H9 (cell line): Measurements from ENCODE around the gene CBX1. TPM values are rescaled to one million over a fixed set of nuclear protein-coding genes. Genes with fewer than 3 reads are reported as not detected.

Experiments
- DNase-seq: peaks from one replicate; pipeline ENCODE4 v3.0.0-alpha.2; 2017
- H2AFZ ChIP-seq: one replicate; pipeline ENCODE4 v1.6.1; 2013; ENCODE audit warnings: mild to moderate bottlenecking, low read length, control low read depth, moderate library complexity
- H2AK5ac ChIP-seq: 2 replicates; pipeline ENCODE4 v1.6.1; 2013; ENCODE audit warnings: low read length, control low read depth, mixed read lengths; ENCODE audit not compliant: insufficient read length
- H2BK120ac ChIP-seq: one replicate; pipeline ENCODE4 v1.6.1; 2013; ENCODE audit warnings: low read depth, mild to moderate bottlenecking, low read length, control low read depth, inconsistent platforms; ENCODE audit not compliant: poor library complexity, severe bottlenecking
- H2BK12ac ChIP-seq: 2 replicates; pipeline ENCODE4 v1.6.1; 2013; ENCODE audit warnings: low read length, control low read depth, mixed read lengths, low read depth; ENCODE audit not compliant: insufficient read length
- H2BK15ac ChIP-seq: 2 replicates; pipeline ENCODE4 v1.6.1; 2013; ENCODE audit warnings: low read depth, low read length, control low read depth
- H2BK20ac ChIP-seq: one replicate; pipeline ENCODE4 v1.6.1; 2013; ENCODE audit warnings: low read depth, mild to moderate bottlenecking, low read length, control low read depth, inconsistent platforms; ENCODE audit not compliant: poor library complexity, severe bottlenecking
- H2BK5ac ChIP-seq: 2 replicates; pipeline ENCODE4 v1.6.1; 2013; ENCODE audit warnings: low read length, control low read depth, mixed read lengths; ENCODE audit not compliant: insufficient read length
- H3K14ac ChIP-seq: 2 replicates; pipeline ENCODE4 v1.6.1; 2013; ENCODE audit warnings: low read length, control low read depth; ENCODE audit not compliant: insufficient read depth
- H3K18ac ChIP-seq: 2 replicates; pipeline ENCODE4 v1.6.1; 2013; ENCODE audit warnings: low read depth, mild to moderate bottlenecking, mixed read lengths, low read length, control low read depth; ENCODE audit not compliant: insufficient read length
- H3K23ac ChIP-seq: 2 replicates; pipeline ENCODE4 v1.6.1; 2013; ENCODE audit warnings: low read length, control low read depth, mixed read lengths, low read depth; ENCODE audit not compliant: insufficient read length
- H3K23me2 ChIP-seq: 2 replicates; pipeline ENCODE4 v1.6.1; 2013; ENCODE audit warnings: low read depth, mild to moderate bottlenecking, mixed read lengths, low read length, control low read depth; ENCODE audit not compliant: insufficient read length, poor library complexity, severe bottlenecking
- H3K27ac ChIP-seq: 2 replicates; pipeline ENCODE4 v1.5.1; 2013; ENCODE audit warnings: low read length, control low read depth, mixed read lengths, low read depth; ENCODE audit not compliant: insufficient read length
- H3K27me3 ChIP-seq: 2 replicates; pipeline ENCODE4 v1.6.1; 2013; ENCODE audit warnings: low read length, control low read depth, inconsistent platforms; ENCODE audit not compliant: insufficient read depth
- H3K4ac ChIP-seq: 2 replicates; pipeline ENCODE4 v1.6.1; 2013; ENCODE audit warnings: low read depth, mild to moderate bottlenecking, control low read depth, inconsistent platforms, low read length, moderate library complexity
- H3K4me1 ChIP-seq: 2 replicates; pipeline ENCODE4 v1.6.1; 2013; ENCODE audit warnings: low read length, control low read depth, inconsistent platforms; ENCODE audit not compliant: insufficient read depth
- H3K4me2 ChIP-seq: 2 replicates; pipeline ENCODE4 v1.6.1; 2013; ENCODE audit warnings: low read length, control low read depth, mixed read lengths; ENCODE audit not compliant: insufficient read length, insufficient read depth
- H3K56ac ChIP-seq: 2 replicates; pipeline ENCODE4 v1.6.1; 2013; ENCODE audit warnings: low read depth, mild to moderate bottlenecking, mixed read lengths, low read length, control low read depth; ENCODE audit not compliant: insufficient read length
- H3K79me1 ChIP-seq: 2 replicates; pipeline ENCODE4 v1.6.1; 2013; ENCODE audit warnings: low read depth, mild to moderate bottlenecking, moderate library complexity, low read length, control low read depth, inconsistent platforms; ENCODE audit not compliant: insufficient read depth, poor library complexity, severe bottlenecking
- H3K79me2 ChIP-seq: 2 replicates; pipeline ENCODE4 v1.6.1; 2013; ENCODE audit warnings: low read length, control low read depth, inconsistent platforms; ENCODE audit not compliant: insufficient read depth
- H3K9ac ChIP-seq: 2 replicates; pipeline ENCODE4 v1.6.1; 2013; ENCODE audit warnings: low read length, control low read depth, mixed read lengths; ENCODE audit not compliant: insufficient read length; ENCODE audit errors: extremely low read depth
- H3K9me3 ChIP-seq: one replicate; pipeline ENCODE4 v1.6.1; 2013; ENCODE audit warnings: low read depth, low read length, inconsistent platforms; ENCODE audit not compliant: control insufficient read depth
- H3T11ph ChIP-seq: one replicate; pipeline ENCODE4 v1.6.1; 2013; ENCODE audit warnings: mild to moderate bottlenecking, low read length, control low read depth, inconsistent platforms
- H4K20me1 ChIP-seq: one replicate; pipeline ENCODE4 v1.6.1; 2013; ENCODE audit not compliant: control insufficient read depth, insufficient read length, insufficient read depth
- H4K5ac ChIP-seq: 2 replicates; pipeline ENCODE4 v1.6.1; 2013; ENCODE audit warnings: low read depth, mild to moderate bottlenecking, mixed read lengths, low read length, control low read depth; ENCODE audit not compliant: insufficient read length
- H4K8ac ChIP-seq: replicated peaks from 2 replicates; pipeline ENCODE4 v1.6.1; 2013; ENCODE audit warnings: low read length, control low read depth, mixed read lengths, low read depth; ENCODE audit not compliant: insufficient read length
- H4K91ac ChIP-seq: 2 replicates; pipeline ENCODE4 v1.6.1; 2013; ENCODE audit warnings: low read depth, mild to moderate bottlenecking, moderate library complexity, mixed read lengths, low read length, control low read depth; ENCODE audit not compliant: insufficient read length
- H3K27ac Mint-ChIP-seq, 3 experiments: 2 replicates in 2 of 3; 3 replicates in 1 of 3; pipeline ENCODE4 v1.8.0; 2020 to 2021; ENCODE audit warnings: mixed read lengths in 3 of 3, mild to moderate bottlenecking in 1 of 3, moderate library complexity in 1 of 3
- H3K27me3 Mint-ChIP-seq: 2 replicates; pipeline ENCODE4 v1.8.0; 2021; ENCODE audit warnings: low read depth, mild to moderate bottlenecking, moderate library complexity, mixed read lengths
- H3K36me3 Mint-ChIP-seq, 3 experiments: 2 replicates in 2 of 3; 3 replicates in 1 of 3; pipeline ENCODE4 v1.8.0; 2020 to 2021; ENCODE audit warnings: low read depth in 3 of 3, mixed read lengths in 3 of 3; ENCODE audit not compliant: insufficient read depth in 1 of 3
- H3K4me1 Mint-ChIP-seq, 2 experiments: 2 replicates each; pipeline ENCODE4 v1.8.0; 2020; ENCODE audit warnings: mixed read lengths in 2 of 2
- H3K4me3 Mint-ChIP-seq, 2 experiments: 2 replicates in 1 of 2; 3 replicates in 1 of 2; pipeline ENCODE4 v1.8.0; 2020 to 2021; ENCODE audit warnings: mild to moderate bottlenecking in 2 of 2, mixed read lengths in 2 of 2, moderate library complexity in 1 of 2
- H3K9me3 Mint-ChIP-seq, 2 experiments: 2 replicates in 1 of 2; 3 replicates in 1 of 2; pipeline ENCODE4 v1.8.0; 2020; ENCODE audit warnings: mild to moderate bottlenecking in 2 of 2, mixed read lengths in 2 of 2, moderate library complexity in 1 of 2
- CTCF ChIP-seq: fragments of 200-600 bp; sonication (generic); conservative IDR thresholded peaks from 3 replicates; pipeline ENCODE4 v1.8.0; 2021; ENCODE audit warnings: antibody characterized with exemption, mild to moderate bottlenecking
- WGBS: extraction: QIAGEN DNeasy Blood & Tissue Kit; methylation state at CpG from one replicate; pipeline ENCODE4 v1.1.7; 2013; ENCODE audit warnings: missing lambda C conversion rate, low lambda C conversion rate, mixed read lengths; ENCODE audit not compliant: insufficient read length; ENCODE audit errors: extremely low coverage; 5-methylcytosine and 5-hydroxymethylcytosine counted together
- total RNA-seq: library from RNA; stranded (reverse); gene quantifications from 2 replicates; pipeline ENCODE4 v1.2.1, GENCODE V29; 2021

The CBX1 gene
- total RNA-seq, 1 experiment from 2014 or later: 155 TPM

GRCh38 chr17:48107137-48108055 lies 6.1 kb upstream of the CBX1 start, which contains the start of gene SNX11:
TSS of gene SNX11 (plus strand) at chr17:48107766. CDS start at chr17:48112044, 4,278 bp downstream.
- no CpG with 5 or more reads among the region's 64 CpGs for WGBS
- H3T11ph ChIP-seq: peak within 1 kb of the TSS; percentile 10

More at GRCh38 chr17:48107137-48108055, 6.1 kb upstream of the CBX1 start, which contains the start of gene SNX11:
- Histone ChIP-seq H4K20me1 (no peaks in the 10 kb centered on the region), H3K79me1 (peaks cover 4% of the 10 kb centered on the region), H3K9ac (peak within 1 kb of the TSS; percentile 88), H3K56ac (no peak within 1 kb of the TSS), H2AK5ac (no peak within 1 kb of the TSS), H3K18ac (no peak within 1 kb of the TSS), H2BK15ac (no peak within 1 kb of the TSS), H3K14ac (peak within 1 kb of the TSS; percentile 36), H2BK20ac (no peak within 1 kb of the TSS), H3K4ac (no peak within 1 kb of the TSS), H2BK120ac (no peak within 1 kb of the TSS), H3K27ac (peak within 1 kb of the TSS; percentile 77), H3K4me1 (peaks cover 4% of the 10 kb centered on the region; the same call in 1 of the 2 replicates), H2BK12ac (no peak within 1 kb of the TSS), H3K79me2 (peaks cover 8% of the 10 kb centered on the region; the same call in 1 of the 2 replicates), H4K91ac (no peak within 1 kb of the TSS), H3K27me3 (no peaks in the 10 kb centered on the region), H2AFZ (peak within 1 kb of the TSS; percentile 7), H2BK5ac (no peak within 1 kb of the TSS), H3K4me2 (peak within 1 kb of the TSS; percentile 94), H3K23ac (no peak within 1 kb of the TSS), H4K5ac (no peak within 1 kb of the TSS), H3K9me3 (no peaks in the 10 kb centered on the region), H4K8ac (no peak within 1 kb of the TSS), H3K23me2 (peaks cover 3% of the 10 kb centered on the region)
- H3K27ac Mint-ChIP-seq: peak within 1 kb of the TSS; percentile 74 to 94 (median 83)
- peaks cover 8% of the 10 kb centered on the region; the same call in 1 of the 2 replicates for H3K27me3 Mint-ChIP-seq
- H3K4me3 Mint-ChIP-seq: peak within 1 kb of the TSS; percentile 84 to 96
- TF ChIP-seq CTCF: no peak
- H3K4me1 Mint-ChIP-seq: peaks cover 10% of the 10 kb centered on the region in 2 experiments
- peaks cover 4 to 11% (median 9%) of the 10 kb centered on the region in 3 experiments; a peak in 6 of 7 replicates for H3K36me3 Mint-ChIP-seq
- peak; percentile 98 for DNase-seq
- H3K9me3 Mint-ChIP-seq: peaks cover 0 to 8% of the 10 kb centered on the region in 2 experiments; a peak in 4 of 5 replicates
